ENCODE measurements around the gene SLC22A3.

Gene SLC22A3

GRCh38 chr6:160309718-160310117, 38.5 kb upstream of the SLC22A3 start:
- no peak for TF ChIP-seq CTCF (IDR thresholded peaks at IDR 0.05; ENCODE audit: extremely low read depth, missing control alignments)
- no peak for DNase-seq (ENCODE audit: low spot score)

GRCh38 chr6:160312900-160313299, 35.3 kb upstream of the SLC22A3 start:
- no peak for DNase-seq (ENCODE audit: low spot score)
- TF ChIP-seq CTCF (IDR thresholded peaks at IDR 0.05; ENCODE audit: extremely low read depth, missing control alignments) = no peak

- no peak for DNase-seq (ENCODE audit: low spot score)
- TF ChIP-seq CTCF (IDR thresholded peaks at IDR 0.05; ENCODE audit: extremely low read depth, missing control alignments) = no peak
Measured at GRCh38 chr6:160315310-160315709, 32.9 kb upstream of the SLC22A3 start.

- no peak for DNase-seq (ENCODE audit: low spot score)
- no peak for TF ChIP-seq CTCF (IDR thresholded peaks at IDR 0.05; ENCODE audit: extremely low read depth, missing control alignments)
Measured at GRCh38 chr6:160316261-160316660, 31.9 kb upstream of the SLC22A3 start.

- TF ChIP-seq CTCF (IDR thresholded peaks at IDR 0.05; ENCODE audit: extremely low read depth, missing control alignments) = no peak
- no peak for DNase-seq (ENCODE audit: low spot score)
Measured at GRCh38 chr6:160319246-160319645, 28.9 kb upstream of the SLC22A3 start.

- no peak for TF ChIP-seq CTCF (IDR thresholded peaks at IDR 0.05; ENCODE audit: extremely low read depth, missing control alignments)
- DNase-seq (ENCODE audit: low spot score) = no peak
Measured at GRCh38 chr6:160321729-160322505, 26.3 kb upstream of the SLC22A3 start.

- no peak for TF ChIP-seq CTCF (IDR thresholded peaks at IDR 0.05; ENCODE audit: extremely low read depth, missing control alignments)
Measured at GRCh38 chr6:160327981-160328380, 20.2 kb upstream of the SLC22A3 start.

More at GRCh38 chr6:160327981-160328380, 20.2 kb upstream of the SLC22A3 start:
- no peak for DNase-seq (ENCODE audit: low spot score)
